ENCODE results near the gene MFSD2B. TPM values are rescaled to one million over a fixed set of nuclear protein-coding genes. Genes with fewer than 3 reads are reported as not detected.
A peak's percentile ranks its signal among the peaks of the same experiment; 100 is the strongest.

MFSD2B gene
- total and polyA plus RNA-seq, 2 experiments from 2014 or later = 0.25 TPM; not detected in 1

- no peak overlapping the region for H2AFZ ChIP-seq
- H3K36me3 ChIP-seq (replicated peaks; ENCODE audit: insufficient read depth, low read depth) = no peaks in the 10 kb centered on the region
- peaks cover 51% of the 10 kb centered on the region for H3K79me2 ChIP-seq
- no peaks in the 10 kb centered on the region for H3K27me3 ChIP-seq
- peak overlapping the region; percentile 80 for H3K27ac ChIP-seq
- WGBS (ENCODE audit: low lambda C conversion rate, missing lambda C conversion rate) = 70% methylated on average over 5 of the region's 5 CpGs
- H4K20me1 ChIP-seq (ENCODE audit: insufficient read depth, poor library complexity, severe bottlenecking) = no peaks in the 10 kb centered on the region
- H3K4me1 ChIP-seq (ENCODE audit: insufficient read depth) = peaks cover 14% of the 10 kb centered on the region
- H3K9me2 ChIP-seq (replicated peaks; ENCODE audit: insufficient read depth) = no peaks in the 10 kb centered on the region
- H3K4me3 ChIP-seq = peak overlapping the region; percentile 49
- H3K4me2 ChIP-seq = peak overlapping the region; percentile 89
- DNase-seq (ENCODE audit: low spot score) = no peak
- TF ChIP-seq EZH2phosphoT487 (IDR thresholded peaks at IDR 0.05; ENCODE audit: low read depth, severe bottlenecking, unreplicated experiment) (no peak), CTCF (IDR thresholded peaks at IDR 0.05; ENCODE audit: poor library complexity) (no peak), EZH2 (IDR thresholded peaks at IDR 0.05; ENCODE audit: borderline replicate concordance) (no peak)
- no peaks in the 10 kb centered on the region for H3K9me3 ChIP-seq (ENCODE audit: low read depth)
Measured at GRCh38 chr2:24075259-24075658, 65.4 kb downstream of the MFSD2B start.

Small RNA genes within 50 kb of the gene (small RNA-seq; reads per million reads assigned to genes)
- not detected for gene RN7SL610P
- not detected for gene RNU6-370P

Other genes with a start within 250 kb of the MFSD2B start
- 17.1 and 26.2 TPM in 2 replicates for gene ATAD2B, start 83.0 kb upstream of the MFSD2B start, total RNA-seq
- 6.1 and 8.7 TPM in 2 replicates for gene ATAD2B, start 83.0 kb upstream of the MFSD2B start, polyA plus RNA-seq
- 15.9 and 16.9 TPM in 2 replicates for gene UBXN2A, start 69.6 kb upstream of the MFSD2B start, total RNA-seq
- 11.7 and 16.4 TPM in 2 replicates for gene UBXN2A, start 69.6 kb upstream of the MFSD2B start, polyA plus RNA-seq
- 6.0 and 6.8 TPM in 2 replicates for gene WDCP, start 37.3 kb downstream of the MFSD2B start, total RNA-seq
- gene WDCP, start 37.3 kb downstream of the MFSD2B start, polyA plus RNA-seq = 1.4 and 2.4 TPM in 2 replicates
- gene FKBP1B, start 39.7 kb downstream of the MFSD2B start, total RNA-seq = 20.2 and 24.4 TPM in 2 replicates
- 36.3 and 37.2 TPM in 2 replicates for gene FKBP1B, start 39.7 kb downstream of the MFSD2B start, polyA plus RNA-seq
- gene SF3B6, start 66.2 kb downstream of the MFSD2B start, total RNA-seq = 131 and 158 TPM in 2 replicates
- gene SF3B6, start 66.2 kb downstream of the MFSD2B start, polyA plus RNA-seq = 170 and 174 TPM in 2 replicates
- gene TP53I3, start 74.7 kb downstream of the MFSD2B start, total RNA-seq = 29.8 and 31.9 TPM in 2 replicates
- gene TP53I3, start 74.7 kb downstream of the MFSD2B start, polyA plus RNA-seq = 52.9 and 56.2 TPM in 2 replicates
- 0.24 and 1.2 TPM in 2 replicates for gene PFN4, start 113.2 kb downstream of the MFSD2B start, total RNA-seq
- 0.75 and 1.7 TPM in 2 replicates for gene PFN4, start 113.2 kb downstream of the MFSD2B start, polyA plus RNA-seq
- 7.4 and 14.9 TPM in 2 replicates for gene FAM228B, start 113.4 kb downstream of the MFSD2B start, total RNA-seq
- gene FAM228B, start 113.4 kb downstream of the MFSD2B start, polyA plus RNA-seq = 12.5 and 20.7 TPM in 2 replicates
- gene FAM228A, start 165.0 kb downstream of the MFSD2B start, total RNA-seq = 0.13 and 0.24 TPM in 2 replicates
- gene FAM228A, start 165.0 kb downstream of the MFSD2B start, polyA plus RNA-seq = 0.86 TPM in 1 of 2 replicates, not detected in the other